Psoas muscle (tissue), 8 donors: ENCODE measurements around the gene ADORA2B. TPM values are rescaled to one million over a fixed set of nuclear protein-coding genes. Genes with fewer than 3 reads are reported as not detected.

ENCODE experiments used
- ATAC-seq, 4 donors: fragments of 200-7000 bp; cut with Tn5 transposase; one replicate each; pipeline ENCODE4 v1.9.1; 2020; ENCODE audit warnings: moderate library complexity in 3 of 4, mild to moderate bottlenecking in 2 of 4
- DNase-seq, 2 donors: peaks; one replicate each; pipeline ENCODE4 v3.0.0-alpha.2; 2020
- H3K27ac ChIP-seq: fragments of 200-600 bp; one replicate; pipeline ENCODE4 v1.8.0; 2022
- H3K27me3 ChIP-seq, 3 donors: fragments of 200-600 bp in 1 of 3; one replicate each; pipeline versions ENCODE4 v1.6.1 to v1.8.0; 2013 to 2022; ENCODE audit warnings: low read length in 2 of 3, mild to moderate bottlenecking in 2 of 3, moderate library complexity in 1 of 3; ENCODE audit not compliant: insufficient read depth in 3 of 3
- H3K36me3 ChIP-seq, 2 donors: fragments of 200-600 bp in 1 of 2; one replicate each; pipeline versions ENCODE4 v1.6.1 to v1.8.0; 2013 to 2022; ENCODE audit warnings: low read depth in 1 of 2, mild to moderate bottlenecking in 1 of 2, moderate library complexity in 1 of 2; ENCODE audit not compliant: insufficient read depth in 1 of 2
- H3K4me1 ChIP-seq: fragments of 200-600 bp; one replicate; pipeline ENCODE4 v1.8.0; 2022
- H3K4me3 ChIP-seq: fragments of 200-600 bp; one replicate; pipeline ENCODE4 v1.8.0; 2022; ENCODE audit warnings: mild to moderate bottlenecking
- H3K9me3 ChIP-seq: fragments of 200-600 bp; one replicate; pipeline ENCODE4 v1.8.0; 2022
- CTCF ChIP-seq: fragments of 200-600 bp; IDR thresholded peaks from one replicate; pipeline ENCODE4 v1.8.0; 2022; ENCODE audit warnings: antibody characterized with exemption
- WGBS, 3 donors: extraction: QIAGEN DNeasy Blood & Tissue Kit; methylation state at CpG; one replicate each; pipeline versions ENCODE4 v1.1.6 to v1.1.7; 2013; 5-methylcytosine and 5-hydroxymethylcytosine counted together
- intact Hi-C, 2 donors: fragments of 100-400 bp; cut with DNase I; formaldehyde crosslinking; loops; one replicate each; pipeline versions ENCODE4 v1.11.0 to v1.14.2; 2022
- polyA plus RNA-seq, 3 donors: library from polyadenylated mRNA; stranded (reverse); fragments of 200-250 nt; gene quantifications; one replicate each; pipeline ENCODE4 v1.2.3, GENCODE V29; 2013
- total RNA-seq, 4 donors: library from RNA; stranded (reverse); fragmentation: NEBNext Ultra II Directional in 2 of 4; extraction: Animal tissue kit (Norgen Biotek cat#: 25700) in 2 of 4; gene quantifications; one replicate each; pipeline versions ENCODE4 v1.2.1 to v1.2.4, GENCODE V29; 2021 to 2023
- donor health status: healthy with polysubstance abuse.
- donor health status: DM: no; HTN: no; CAD: no; lungs with moderate emphysema.
- donor health status: Bipolar disorder and iron deficiency.
- donor health status: healthy.
- donor health status: DM: yes; HTN: yes; CAD: no.
- donor health status: DM: no; HTN: no; CAD: no.
- donor health status: DM: no; HTN: no; CAD: no.
- donor health status: DM: yes; HTN: yes; CAD: no.

Gene ADORA2B
- total and polyA plus RNA-seq, 7 donors = 0.07 to 0.36 (median 0.20) TPM

- H3K27ac ChIP-seq = no peak overlapping the region
- DNase-seq (no peak), ATAC-seq (no peak)
- no peaks in the 10 kb centered on the region for H3K4me1 ChIP-seq
- TF ChIP-seq CTCF = no peak
- WGBS, 3 donors = 87 to 91% (median 91%) methylated on average over 11 of the region's 11 CpGs
- H3K4me3 ChIP-seq = no peak overlapping the region
- no peaks in the 10 kb centered on the region for H3K9me3 ChIP-seq
- H3K27me3 ChIP-seq = no peaks in the 10 kb centered on the region
- H3K36me3 ChIP-seq = no peaks in the 10 kb centered on the region
- intact Hi-C loops = no loop called here
Observed at GRCh38 chr17:15967706-15968399, 22.9 kb downstream of the ADORA2B start.

GRCh38 chr17:15969463-15969862 is 24.5 kb downstream of the ADORA2B start:
- no peak overlapping the region for H3K27ac ChIP-seq
- no peaks in the 10 kb centered on the region for H3K4me1 ChIP-seq
- no peaks in the 10 kb centered on the region for H3K9me3 ChIP-seq
- no peak for DNase-seq
- intact Hi-C loops = no loop called here
- no peak for ATAC-seq
- no peak overlapping the region for H3K4me3 ChIP-seq
- H3K27me3 ChIP-seq = no peaks in the 10 kb centered on the region
- WGBS, 3 donors = 89 to 95% (median 94%) methylated on average over 8 of the region's 8 CpGs
- peaks cover 0 to 4% of the 10 kb centered on the region in 2 donors for H3K36me3 ChIP-seq
- TF ChIP-seq CTCF = no peak

- no peak for DNase-seq
- H3K27me3 ChIP-seq = no peaks in the 10 kb centered on the region
- H3K4me1 ChIP-seq = no peaks in the 10 kb centered on the region
- no peak for ATAC-seq
- no peak overlapping the region for H3K27ac ChIP-seq
- H3K9me3 ChIP-seq = no peaks in the 10 kb centered on the region
- 94 to 96% (median 94%) methylated on average over 2 of the region's 2 CpGs for WGBS, 3 donors
- peaks cover 0 to 14% of the 10 kb centered on the region in 2 donors for H3K36me3 ChIP-seq
- TF ChIP-seq CTCF = no peak
- intact Hi-C loops = no loop called here
- H3K4me3 ChIP-seq = no peak overlapping the region
Observed at GRCh38 chr17:15970500-15970899, 25.6 kb downstream of the ADORA2B start.

- Histone ChIP-seq H3K9me3 (no peaks in the 10 kb centered on the region), H3K4me1 (no peaks in the 10 kb centered on the region), H3K36me3 (peaks cover 0 to 19% of the 10 kb centered on the region in 2 donors), H3K27me3 (no peaks in the 10 kb centered on the region), H3K27ac (no peak overlapping the region), H3K4me3 (no peak overlapping the region)
- no peak for DNase-seq
- intact Hi-C loops = no loop called here
- no peak for ATAC-seq
- 81 to 84% (median 84%) methylated on average over 5 of the region's 5 CpGs for WGBS, 3 donors
- no peak for TF ChIP-seq CTCF
Observed at GRCh38 chr17:15971098-15971678, 26.3 kb downstream of the ADORA2B start.
